ENCODE results near the gene TMEM119. TPM values are rescaled to one million over a fixed set of nuclear protein-coding genes. Genes with fewer than 3 reads are reported as not detected.
A peak's percentile ranks its signal among the peaks of the same experiment; 100 is the strongest.

Gene TMEM119
- total and polyA plus RNA-seq, 9 of the 15 experiments (the other 6 are each of a cell fraction or from before 2014, with no cell fraction given), result 0.18 TPM; not detected in 8

GRCh38 chr12:108560752-108561719, 36.8 kb downstream of the TMEM119 start, which contains the start of gene SART3 (continued):
- TF ChIP-seq FOXK2 (conservative IDR thresholded peaks at IDR 0.05 in 1 of 2, IDR thresholded peaks at IDR 0.05 in 1 of 2; ENCODE audit: low read depth in 2 of 2) (peak; percentile 7 to 27; a peak in 2 of 4 replicates), E2F8 (IDR thresholded peaks at IDR 0.05; ENCODE audit: low read depth, partially characterized antibody) (peak; percentile 94), ZFX (CRISPR knock-in tag; IDR thresholded peaks at IDR 0.05) (peak; percentile 69), YY1 (IDR thresholded peaks at IDR 0.05; ENCODE audit: borderline replicate concordance in 1 of 3, control insufficient read depth in 1 of 3, extremely low read depth in 1 of 3, insufficient read depth in 3 of 3, insufficient read length in 1 of 3, insufficient replicate concordance in 2 of 3, low read depth in 1 of 3, low read length in 2 of 3) (peak; percentile 87 to 92 (median 91)), NRF1 (conservative IDR thresholded peaks at IDR 0.05 in 1 of 2, IDR thresholded peaks at IDR 0.05 in 1 of 2) (peak in 1 of 2 experiments; percentile 56; a peak in 3 of 4 replicates), MXI1 (IDR thresholded peaks at IDR 0.05; ENCODE audit: low read depth, low read length) (0 out of 2 replicates have a peak, but pooled peaks have one; percentile 19), EGR1 (conservative IDR thresholded peaks at IDR 0.05) (no peak)
